Central memory CD8-positive, alpha-beta T cell (primary cell): ENCODE results near the gene FMN1.
A peak's percentile ranks its signal among the peaks of the same experiment; 100 is the strongest.

Experiments used
- ATAC-seq: fragments of 150-1000 bp; cut with Tn5 transposase; replicated peaks from 2 replicates; pipeline ENCODE4 v1.10.0; 2022; ENCODE audit warnings: mild to moderate bottlenecking, moderate FRiP score, moderate number of reproducible peaks; ENCODE audit not compliant: poor library complexity, severe bottlenecking; ENCODE audit errors: extremely low read depth
- DNase-seq, 2 donors: peaks; one replicate each; pipeline ENCODE4 v3.0.0; 2021; ENCODE audit warnings: low spot score in 2 of 2
- H3K27ac Mint-ChIP-seq: one replicate; pipeline ENCODE4 v1.8.0; 2022; ENCODE audit warnings: low read depth, mild to moderate bottlenecking, moderate library complexity, mixed read lengths
- H3K27me3 Mint-ChIP-seq: one replicate; pipeline ENCODE4 v1.8.0; 2022; ENCODE audit warnings: mixed read lengths
- H3K36me3 Mint-ChIP-seq: one replicate; pipeline ENCODE4 v1.8.0; 2022; ENCODE audit warnings: mild to moderate bottlenecking, moderate library complexity, mixed read lengths; ENCODE audit not compliant: insufficient read depth
- H3K4me1 Mint-ChIP-seq: one replicate; pipeline ENCODE4 v1.8.0; 2022; ENCODE audit warnings: mixed read lengths
- H3K4me3 Mint-ChIP-seq: one replicate; pipeline ENCODE4 v1.8.0; 2022; ENCODE audit warnings: mild to moderate bottlenecking, moderate library complexity, mixed read lengths
- H3K9me3 Mint-ChIP-seq: one replicate; pipeline ENCODE4 v1.8.0; 2022; ENCODE audit warnings: mixed read lengths

The FMN1 gene

DNA sequence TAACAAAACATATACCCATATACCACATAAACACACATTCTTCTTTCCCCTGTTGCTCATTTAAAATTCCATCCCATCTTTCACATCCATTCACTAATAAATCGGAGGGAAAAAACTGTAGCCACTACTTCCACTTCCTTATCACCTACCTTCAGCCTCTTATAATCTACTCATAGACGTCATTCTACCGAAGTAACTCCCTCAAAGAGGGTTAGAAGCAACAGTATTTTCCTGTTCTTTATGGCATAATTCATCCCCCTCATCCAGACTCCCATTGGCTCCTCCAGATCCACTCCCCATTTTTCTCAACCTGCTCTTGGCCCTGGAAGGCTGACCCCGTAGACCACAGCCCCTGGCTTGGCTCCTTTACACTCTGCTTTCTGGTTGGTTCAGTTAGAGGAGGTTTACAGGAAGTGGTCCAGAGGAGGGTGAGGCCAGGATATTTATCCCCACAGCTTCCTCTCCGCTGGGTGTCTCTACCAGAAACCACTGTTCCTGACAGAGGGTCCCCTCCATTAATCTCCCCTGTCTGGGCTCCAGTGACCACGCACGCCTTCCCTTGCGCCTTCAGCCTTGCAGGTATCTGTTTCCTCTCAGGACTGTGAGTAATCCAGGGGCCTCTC lies 46.3 kb downstream of the FMN1 start:
- Mint-ChIP-seq H3K36me3 (peaks cover 1% of the 10 kb centered on the region), H3K9me3 (no peaks in the 10 kb centered on the region), H3K27ac (peak overlapping the region; percentile 14), H3K4me1 (peaks cover 10% of the 10 kb centered on the region), H3K4me3 (peak overlapping the region; percentile 35), H3K27me3 (no peaks in the 10 kb centered on the region)
- peak; percentile 46 for ATAC-seq
- DNase-seq = no peak

DNA sequence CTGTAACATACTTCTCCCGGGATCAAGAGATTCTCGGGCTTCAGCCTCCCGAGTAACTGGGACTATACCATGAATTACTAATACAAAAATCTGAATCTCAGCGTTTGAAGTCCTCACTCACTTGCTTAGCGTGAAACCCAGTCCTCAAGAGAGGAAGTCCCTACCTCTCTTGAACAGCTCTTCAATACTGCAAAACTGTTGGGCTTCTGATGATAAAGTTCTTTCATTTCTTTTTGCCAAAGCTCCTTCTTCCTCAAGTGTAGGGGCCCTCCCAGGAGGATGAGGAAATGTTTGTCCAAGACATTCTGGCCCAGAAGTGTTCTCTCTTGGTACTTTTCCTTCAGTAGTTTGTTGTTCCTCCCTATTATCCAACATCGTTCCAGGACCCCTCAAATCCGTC lies 48.5 kb downstream of the FMN1 start:
- Mint-ChIP-seq H3K4me3 (no peak overlapping the region), H3K9me3 (no peaks in the 10 kb centered on the region), H3K27me3 (no peaks in the 10 kb centered on the region), H3K36me3 (peaks cover 1% of the 10 kb centered on the region), H3K27ac (no peak overlapping the region), H3K4me1 (peaks cover 10% of the 10 kb centered on the region)
- ATAC-seq (no peak), DNase-seq (no peak)

- Mint-ChIP-seq H3K4me1 (peaks cover 10% of the 10 kb centered on the region), H3K9me3 (no peaks in the 10 kb centered on the region), H3K36me3 (peaks cover 1% of the 10 kb centered on the region), H3K27me3 (no peaks in the 10 kb centered on the region), H3K4me3 (no peak overlapping the region), H3K27ac (no peak overlapping the region)
- DNase-seq (no peak), ATAC-seq (no peak)
Observed at GRCh38 chr15:33145447-33145846, 49.1 kb downstream of the FMN1 start.

DNA sequence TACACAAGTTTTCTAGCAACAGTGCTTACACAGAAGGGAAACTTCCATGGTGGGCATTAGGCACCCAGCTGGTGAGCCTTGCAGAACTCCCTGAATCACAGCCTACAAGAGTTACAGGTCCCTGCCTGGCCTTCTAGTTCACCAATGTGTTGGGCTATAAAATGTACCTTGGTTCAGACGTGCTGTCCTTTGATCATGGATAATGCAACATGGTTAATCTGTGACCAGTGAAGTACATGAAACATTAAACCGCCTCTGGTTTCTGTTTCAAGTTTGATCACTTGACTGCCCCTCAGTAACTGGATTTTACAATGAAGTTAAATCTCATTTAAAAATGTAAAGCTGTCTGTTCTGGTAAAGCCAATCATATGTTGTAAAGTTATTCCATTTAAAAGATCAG lies 51.8 kb downstream of the FMN1 start:
- Mint-ChIP-seq H3K27ac (no peak overlapping the region), H3K27me3 (no peaks in the 10 kb centered on the region), H3K9me3 (no peaks in the 10 kb centered on the region), H3K36me3 (no peaks in the 10 kb centered on the region), H3K4me3 (no peak overlapping the region), H3K4me1 (no peaks in the 10 kb centered on the region)
- DNase-seq = no peak
- no peak for ATAC-seq

DNA sequence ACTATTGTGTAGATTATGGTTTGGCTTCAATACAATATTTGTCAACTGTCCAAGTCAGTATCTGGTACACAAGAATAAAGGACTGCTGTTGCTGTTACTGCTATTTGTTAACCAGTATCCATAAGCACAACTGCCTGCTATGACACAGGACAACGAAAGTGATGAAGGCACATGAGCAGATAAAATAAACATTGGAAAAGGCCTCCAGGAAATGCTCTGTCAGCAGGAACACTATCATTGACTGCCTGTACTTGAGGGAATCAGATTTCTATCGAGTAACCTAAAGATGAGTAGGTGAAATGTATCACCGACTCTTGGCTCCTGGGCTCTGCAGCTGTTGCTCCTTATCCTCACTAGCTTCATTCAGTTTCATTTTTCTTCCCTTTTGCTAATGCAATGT lies 56.5 kb downstream of the FMN1 start:
- no peak for DNase-seq
- H3K4me1 Mint-ChIP-seq = no peaks in the 10 kb centered on the region
- H3K9me3 Mint-ChIP-seq = no peaks in the 10 kb centered on the region
- no peak overlapping the region for H3K4me3 Mint-ChIP-seq
- H3K27me3 Mint-ChIP-seq = no peaks in the 10 kb centered on the region
- no peaks in the 10 kb centered on the region for H3K36me3 Mint-ChIP-seq
- ATAC-seq = no peak
- H3K27ac Mint-ChIP-seq = no peak overlapping the region

DNA sequence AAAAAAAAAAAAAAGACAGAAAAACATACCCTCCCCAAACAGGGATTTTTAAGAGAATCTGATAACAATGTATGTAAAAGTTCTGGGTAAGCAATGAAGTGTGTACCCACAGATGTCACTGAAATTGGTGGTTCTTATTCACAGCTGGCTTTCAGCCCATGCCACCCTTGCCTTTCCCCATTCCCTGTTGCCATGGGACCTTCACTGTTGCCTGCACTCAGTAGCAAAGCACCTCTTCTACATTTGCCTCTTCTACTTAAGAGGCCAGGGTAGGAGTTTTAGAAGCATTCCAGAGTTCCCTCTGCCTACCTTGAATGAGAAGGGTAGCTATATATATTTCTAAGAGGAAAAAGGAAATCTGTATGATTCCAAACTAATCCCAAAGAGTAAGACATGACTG lies 57.4 kb downstream of the FMN1 start:
- Mint-ChIP-seq H3K36me3 (no peaks in the 10 kb centered on the region), H3K9me3 (no peaks in the 10 kb centered on the region), H3K27me3 (no peaks in the 10 kb centered on the region), H3K4me3 (no peak overlapping the region), H3K27ac (no peak overlapping the region), H3K4me1 (peaks cover 5% of the 10 kb centered on the region)
- DNase-seq = no peak
- ATAC-seq = no peak

- H3K27me3 Mint-ChIP-seq = no peaks in the 10 kb centered on the region
- DNase-seq (no peak), ATAC-seq (no peak)
- H3K36me3 Mint-ChIP-seq = no peaks in the 10 kb centered on the region
- no peaks in the 10 kb centered on the region for H3K9me3 Mint-ChIP-seq
- peaks cover 5% of the 10 kb centered on the region for H3K4me1 Mint-ChIP-seq
- no peak overlapping the region for H3K4me3 Mint-ChIP-seq
- no peak overlapping the region for H3K27ac Mint-ChIP-seq
Observed at GRCh38 chr15:33136353-33136752, 58.2 kb downstream of the FMN1 start.

- H3K4me1 Mint-ChIP-seq = peaks cover 5% of the 10 kb centered on the region
- no peak for DNase-seq
- no peak for ATAC-seq
- no peak overlapping the region for H3K27ac Mint-ChIP-seq
- no peak overlapping the region for H3K4me3 Mint-ChIP-seq
- H3K9me3 Mint-ChIP-seq = no peaks in the 10 kb centered on the region
- no peaks in the 10 kb centered on the region for H3K36me3 Mint-ChIP-seq
- no peaks in the 10 kb centered on the region for H3K27me3 Mint-ChIP-seq
Observed at GRCh38 chr15:33135355-33135781, 59.1 kb downstream of the FMN1 start.

DNA sequence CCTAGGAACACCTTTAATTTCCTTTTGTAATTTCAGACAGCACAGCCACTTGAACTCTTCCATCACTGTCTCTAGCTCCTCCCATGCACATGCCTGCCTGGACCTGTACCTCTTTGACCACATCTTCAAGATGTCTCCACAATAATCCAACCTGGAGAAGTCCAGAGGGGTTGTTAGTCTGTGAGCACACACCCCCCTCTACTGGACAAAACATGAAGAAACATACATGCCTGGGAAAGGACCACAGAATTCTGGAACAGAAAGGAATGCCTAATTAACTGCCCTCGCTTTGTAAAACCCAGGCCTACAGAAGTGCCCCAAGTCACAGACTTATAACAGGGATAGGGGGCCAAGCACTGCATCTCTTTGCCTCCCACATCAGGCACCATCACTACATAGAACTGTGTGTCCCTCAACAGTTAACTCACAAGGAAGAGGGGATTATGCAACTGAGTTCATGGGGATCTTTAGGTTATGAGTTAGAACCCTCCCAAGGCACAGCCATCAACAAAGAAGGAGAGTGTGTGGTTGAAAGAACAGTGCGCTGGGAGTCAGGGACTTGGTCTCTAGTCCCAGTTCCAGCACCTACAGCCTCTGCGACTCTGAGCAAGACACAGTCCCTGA lies 61.7 kb downstream of the FMN1 start:
- no peak for DNase-seq
- Mint-ChIP-seq H3K27ac (no peak overlapping the region), H3K36me3 (no peaks in the 10 kb centered on the region), H3K9me3 (no peaks in the 10 kb centered on the region), H3K27me3 (no peaks in the 10 kb centered on the region), H3K4me3 (no peak overlapping the region), H3K4me1 (peaks cover 5% of the 10 kb centered on the region)
- ATAC-seq = no peak

- Mint-ChIP-seq H3K27ac (no peak overlapping the region), H3K27me3 (no peaks in the 10 kb centered on the region), H3K36me3 (no peaks in the 10 kb centered on the region), H3K4me1 (peaks cover 7% of the 10 kb centered on the region), H3K9me3 (no peaks in the 10 kb centered on the region), H3K4me3 (no peak overlapping the region)
- DNase-seq = no peak
- no peak for ATAC-seq
Observed at GRCh38 chr15:33132233-33132580, 62.3 kb downstream of the FMN1 start.

DNA sequence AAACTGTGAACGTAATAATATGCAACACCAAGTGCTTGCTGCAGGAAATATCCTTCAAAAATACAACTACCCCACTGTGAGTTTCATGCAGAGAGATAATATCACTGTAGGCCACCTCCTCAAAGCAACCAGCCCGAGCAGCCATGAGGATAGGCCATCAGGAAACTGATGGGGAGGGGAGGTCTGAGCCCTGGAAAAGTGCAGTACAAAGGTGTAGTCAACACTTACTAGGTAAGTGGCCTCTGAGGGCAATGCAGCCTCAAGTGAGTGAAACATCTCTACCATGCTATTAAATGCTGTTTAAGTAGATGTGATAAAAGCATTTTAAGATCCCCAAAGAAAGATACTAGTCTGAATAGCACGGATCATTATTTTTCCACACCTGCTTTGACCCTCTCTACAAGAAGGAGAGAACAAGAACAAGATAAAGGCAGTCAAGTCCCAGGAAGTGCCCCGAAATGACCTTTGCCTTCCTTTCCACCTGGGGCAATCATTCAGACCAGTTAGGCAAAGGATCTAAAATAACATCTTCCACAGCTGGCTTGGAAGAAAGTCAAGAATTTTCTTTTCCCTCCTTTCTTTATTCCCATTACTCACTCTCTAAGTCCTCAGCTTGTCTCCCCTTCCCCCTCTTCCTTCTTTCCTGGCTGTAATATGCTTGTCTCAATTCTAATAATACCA lies 62.8 kb downstream of the FMN1 start:
- no peak overlapping the region for H3K27ac Mint-ChIP-seq
- H3K4me3 Mint-ChIP-seq = no peak overlapping the region
- no peaks in the 10 kb centered on the region for H3K9me3 Mint-ChIP-seq
- no peaks in the 10 kb centered on the region for H3K36me3 Mint-ChIP-seq
- H3K4me1 Mint-ChIP-seq = peaks cover 12% of the 10 kb centered on the region
- no peak for ATAC-seq
- H3K27me3 Mint-ChIP-seq = no peaks in the 10 kb centered on the region
- DNase-seq = no peak

DNA sequence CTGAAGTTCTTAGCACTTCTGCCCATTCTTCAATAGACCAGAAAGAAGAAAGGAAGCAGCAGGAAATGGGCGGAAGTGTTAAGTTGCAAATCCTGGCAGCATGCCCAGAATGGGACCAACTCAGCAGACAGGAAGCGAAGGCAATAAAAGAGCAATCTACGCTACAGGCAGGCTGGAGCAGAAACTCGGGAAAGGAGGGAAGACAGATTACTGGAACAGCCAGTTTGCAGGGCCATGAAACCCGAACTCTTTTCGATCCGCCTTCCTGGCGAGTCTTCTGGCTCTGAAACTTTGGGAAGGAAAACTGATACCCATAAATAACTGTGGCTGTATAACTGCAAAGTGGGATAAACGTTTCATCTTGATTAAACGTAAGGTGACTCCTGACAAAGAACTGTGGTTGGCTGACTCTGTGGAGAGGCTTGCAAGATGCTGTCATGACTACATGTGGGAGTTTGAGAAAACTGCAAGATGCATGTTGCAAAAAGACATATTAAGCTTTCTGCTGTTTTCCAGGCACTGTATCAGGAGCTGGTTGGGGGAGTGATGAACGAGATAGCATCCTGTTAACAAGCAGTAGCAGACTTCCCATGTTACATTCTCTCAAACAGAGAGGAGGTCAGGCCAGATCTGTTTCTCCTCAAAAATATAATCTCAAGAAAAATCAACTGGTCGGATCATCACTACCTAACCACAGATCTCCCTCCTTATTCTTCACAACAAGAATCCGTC lies 67.8 kb downstream of the FMN1 start:
- H3K36me3 Mint-ChIP-seq = no peaks in the 10 kb centered on the region
- peaks cover 24% of the 10 kb centered on the region for H3K4me1 Mint-ChIP-seq
- peak overlapping the region; percentile 65 for H3K4me3 Mint-ChIP-seq
- H3K27me3 Mint-ChIP-seq = no peaks in the 10 kb centered on the region
- peak; percentile 23 to 63 for DNase-seq
- ATAC-seq = peak; percentile 74
- no peaks in the 10 kb centered on the region for H3K9me3 Mint-ChIP-seq
- H3K27ac Mint-ChIP-seq = peak overlapping the region; percentile 45
